ENCODE results near the gene TKT. TPM values are rescaled to one million over a fixed set of nuclear protein-coding genes. Genes with fewer than 3 reads are reported as not detected.

TKT gene
- total and polyA plus RNA-seq, 2 of the 8 experiments (the other 6 are each of a cell fraction or from before 2014, with no cell fraction given), result 418 to 986 TPM

DNA sequence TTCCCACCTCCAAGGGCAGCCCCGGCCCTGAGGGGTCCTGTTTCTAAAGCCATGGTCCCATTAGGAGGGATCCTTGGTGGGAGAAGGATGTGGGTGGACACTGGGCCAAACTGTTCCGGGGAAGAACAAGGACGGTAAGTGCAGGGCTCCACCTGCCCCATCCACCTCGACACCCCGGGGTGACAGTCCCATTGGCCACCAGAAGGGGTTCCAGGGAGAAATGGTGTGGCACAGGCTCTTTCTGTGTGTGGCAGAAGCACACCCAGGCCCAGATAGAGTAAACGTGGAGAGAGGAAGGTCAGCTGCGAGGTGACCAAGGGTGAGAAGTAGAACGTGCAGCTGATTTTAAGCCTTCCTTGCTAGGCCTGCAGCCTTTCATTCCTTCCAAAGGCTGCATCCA, 12.0 kb downstream of the TKT start:
- 92% methylated on average over 8 of the region's 8 CpGs; no CpG with 5 or more reads in 1 of the 2 experiments for WGBS, 2 experiments (ENCODE audit: extremely low coverage in 1 of 2, insufficient coverage in 1 of 2, insufficient read length in 1 of 2, insufficient replicate concordance in 2 of 2, low coverage in 1 of 2, low lambda C conversion rate in 2 of 2, missing lambda C conversion rate in 1 of 2)
- Histone ChIP-seq H3K4me1 (replicated peaks in 1 of 4; ENCODE audit: control insufficient read depth in 3 of 4, insufficient read depth in 4 of 4, low read length in 3 of 4) (peaks cover 4 to 21% (median 14%) of the 10 kb centered on the region in 4 experiments), H2BK20ac (ENCODE audit: low read length) (no peak overlapping the region), H4K5ac (ENCODE audit: insufficient read length, low read depth, low read length) (no peak overlapping the region), H4K8ac (ENCODE audit: extremely low read depth, insufficient read depth, low read length) (no peak overlapping the region), H2BK12ac (ENCODE audit: low read depth, low read length) (no peak overlapping the region), H3K79me2 (ENCODE audit: control insufficient read depth in 1 of 2, insufficient read depth in 2 of 2, low read length in 2 of 2) (peaks cover 33 to 97% of the 10 kb centered on the region in 2 experiments), H3K4me3 (ENCODE audit: extremely low read depth in 1 of 4, insufficient read depth in 2 of 4, low read depth in 3 of 4, low read length in 4 of 4) (no peak overlapping the region), H4K20me1 (replicated peaks in 1 of 2; ENCODE audit: control insufficient read depth in 1 of 2, insufficient read depth in 2 of 2, low read length in 2 of 2) (peaks cover 40 to 64% of the 10 kb centered on the region in 2 experiments), H3K14ac (ENCODE audit: insufficient read length) (no peak overlapping the region), H3K23ac (ENCODE audit: insufficient read length) (no peak overlapping the region), H3K18ac (ENCODE audit: extremely low read depth, low read length) (no peak overlapping the region), H2BK5ac (ENCODE audit: low read depth, low read length) (peak overlapping the region; percentile 35), H2BK15ac (ENCODE audit: low read length) (no peak overlapping the region), H3K9ac (replicated peaks in 1 of 4; ENCODE audit: extremely low read depth in 1 of 4, low read depth in 3 of 4, low read length in 3 of 4) (no peak overlapping the region), H4K91ac (replicated peaks; ENCODE audit: insufficient read length, low read length) (no peak overlapping the region), H3K9me3 (ENCODE audit: insufficient read depth in 2 of 2, low read depth in 1 of 2, low read length in 1 of 2) (no peaks in the 10 kb centered on the region), H2BK120ac (replicated peaks; ENCODE audit: low read depth, low read length) (no peak overlapping the region), H3K4me2 (ENCODE audit: insufficient read depth in 1 of 2, low read depth in 2 of 2, low read length in 2 of 2) (peak overlapping the region; percentile 3 to 5; a peak in 1 of 4 replicates), H2AFZ (ENCODE audit: low read length) (no peak overlapping the region), H3K23me2 (ENCODE audit: low read depth, low read length) (no peaks in the 10 kb centered on the region), H3K27ac (ENCODE audit: low read depth, low read length) (no peak overlapping the region), H3K56ac (replicated peaks; ENCODE audit: insufficient read length, low read depth, low read length) (no peak overlapping the region), H2AK5ac (ENCODE audit: low read depth, low read length) (no peak overlapping the region), H3K27me3 (replicated peaks in 1 of 4; ENCODE audit: control insufficient read depth in 3 of 4, extremely low read depth in 1 of 4, insufficient read depth in 3 of 4, low read length in 3 of 4) (no peaks in the 10 kb centered on the region), H3K36me3 (ENCODE audit: control insufficient read depth in 2 of 4, insufficient read depth in 4 of 4, low read length in 3 of 4) (peaks cover 25 to 37% (median 33%) of the 10 kb centered on the region in 4 experiments), H3K4ac (replicated peaks; ENCODE audit: insufficient read length, low read depth, low read length) (no peak overlapping the region), H3K79me1 (ENCODE audit: low read depth, low read length) (peaks cover 22% of the 10 kb centered on the region)
- DNase-seq (ENCODE audit: low read depth in 1 of 2, low spot score in 2 of 2) (no peak), FAIRE-seq (no peak)
- ChIA-PET CTCF (ENCODE audit: partially characterized antibody) (interaction anchor here (0.7 to 10.6 kb wide), 12 partner anchors 8 to 56 kb away, joined by 3 to 64 read pairs (median 6); no protein-coding TSS in a partner anchor), POLR2A (ENCODE audit: partially characterized antibody) (interaction anchor here (0.8 to 28.5 kb wide), 5 partner anchors 6 to 31 kb away, joined by 3 to 449 read pairs (median 4); partner anchors contain the start of gene TKT)
- TF ChIP-seq JUN (IDR thresholded peaks at IDR 0.05; ENCODE audit: low read depth, low read length) (no peak), POLR2AphosphoS5 (IDR thresholded peaks at IDR 0.05; ENCODE audit: low read depth, low read length) (0 out of 2 replicates have a peak, but pooled peaks have one; percentile 14), RBBP5 (IDR thresholded peaks at IDR 0.05; ENCODE audit: borderline replicate concordance, low read depth, low read length) (no peak), CHD1 (IDR thresholded peaks at IDR 0.05; ENCODE audit: low read depth, low read length) (no peak)

Data from H1 (cell line).